Urinary bladder (tissue), 4 donors: Measurements from ENCODE around the gene TMEM52B. TPM values are rescaled to one million over a fixed set of nuclear protein-coding genes. Genes with fewer than 3 reads are reported as not detected.
"Not testable (repeated sequence)": the region's sequence is repeated elsewhere in the genome, so short reads cannot be mapped to it uniquely, and the experiment has no call there.

Experiments
- DNase-seq: peaks from one replicate; pipeline ENCODE4 v3.0.0-alpha.2; 2015; ENCODE audit errors: extremely low spot score
- H3K27ac ChIP-seq: one replicate; pipeline ENCODE4 v1.5.1; 2013; ENCODE audit warnings: low read depth, mild to moderate bottlenecking, moderate library complexity
- H3K36me3 ChIP-seq: one replicate; pipeline ENCODE4 v1.6.1; 2013; ENCODE audit warnings: mild to moderate bottlenecking, moderate library complexity; ENCODE audit not compliant: insufficient read depth
- H3K4me1 ChIP-seq: one replicate; pipeline ENCODE4 v1.6.1; 2013; ENCODE audit warnings: mild to moderate bottlenecking, moderate library complexity; ENCODE audit not compliant: insufficient read depth
- H3K4me3 ChIP-seq: one replicate; pipeline ENCODE4 v1.5.1; 2013; ENCODE audit warnings: low read depth, low read length
- WGBS: extraction: QIAGEN DNeasy Blood & Tissue Kit; methylation state at CpG from one replicate; pipeline ENCODE4 v1.1.7; 2013; 5-methylcytosine and 5-hydroxymethylcytosine counted together
- polyA plus RNA-seq: library from polyadenylated mRNA; stranded (reverse); fragments of 200-250 nt; gene quantifications from one replicate; pipeline ENCODE4 v1.2.3, GENCODE V29; 2013
- total RNA-seq: library from RNA; depleted of rRNA; stranded (reverse); fragments of >200 nt; gene quantifications from one replicate; pipeline ENCODE4 v1.2.3, GENCODE V29; 2014
- donor health status: healthy with polysubstance abuse.
- donor health status: healthy.

The TMEM52B gene
- total and polyA plus RNA-seq, 2 donors: 0.11 TPM

DNA sequence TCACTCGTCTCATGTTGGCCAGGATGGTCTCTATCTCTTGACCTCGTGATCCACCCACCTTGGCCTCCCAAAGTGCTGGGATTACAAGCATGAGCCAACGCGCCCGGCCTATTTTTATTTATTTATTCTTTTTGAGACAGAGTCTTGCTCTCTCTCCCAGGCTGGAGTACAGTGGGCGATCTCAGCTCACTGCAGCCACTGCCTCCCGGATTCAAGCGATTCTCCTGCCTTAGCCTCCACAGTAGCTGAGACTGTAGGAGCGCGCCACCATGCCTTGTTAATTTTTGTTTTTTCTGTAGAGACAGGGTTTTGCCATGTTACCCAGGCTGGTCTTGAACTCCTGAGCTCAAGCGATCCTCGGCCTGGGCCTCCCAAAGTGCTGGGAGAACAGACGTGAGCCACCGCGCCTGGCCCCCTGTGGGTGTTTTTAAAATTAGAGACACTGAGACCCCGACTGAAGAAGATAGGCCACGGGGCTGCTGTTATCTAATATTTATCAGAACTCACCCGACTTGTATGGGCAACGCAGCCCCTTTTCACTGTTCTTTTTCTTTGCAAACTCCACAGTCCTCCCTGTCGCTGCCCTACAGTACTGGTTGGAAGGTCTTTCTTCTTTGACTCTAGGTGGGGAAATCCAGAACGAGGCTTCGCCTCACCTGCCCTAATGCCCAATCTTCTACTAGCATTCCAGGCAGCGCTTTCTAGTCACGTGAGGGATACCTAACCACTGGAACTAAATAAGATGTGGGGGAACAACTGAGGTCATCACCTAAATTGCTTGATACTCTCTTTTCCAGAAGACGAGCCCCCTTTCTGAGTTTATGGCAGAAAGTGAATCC lies 32.5 kb downstream of the TMEM52B start:
- no peak for DNase-seq
- Histone ChIP-seq H3K4me3 (no peak overlapping the region), H3K27ac (no peak overlapping the region), H3K36me3 (no peaks in the 10 kb centered on the region), H3K4me1 (no peaks in the 10 kb centered on the region)
- 91% methylated on average over 25 of the region's 25 CpGs for WGBS

DNA sequence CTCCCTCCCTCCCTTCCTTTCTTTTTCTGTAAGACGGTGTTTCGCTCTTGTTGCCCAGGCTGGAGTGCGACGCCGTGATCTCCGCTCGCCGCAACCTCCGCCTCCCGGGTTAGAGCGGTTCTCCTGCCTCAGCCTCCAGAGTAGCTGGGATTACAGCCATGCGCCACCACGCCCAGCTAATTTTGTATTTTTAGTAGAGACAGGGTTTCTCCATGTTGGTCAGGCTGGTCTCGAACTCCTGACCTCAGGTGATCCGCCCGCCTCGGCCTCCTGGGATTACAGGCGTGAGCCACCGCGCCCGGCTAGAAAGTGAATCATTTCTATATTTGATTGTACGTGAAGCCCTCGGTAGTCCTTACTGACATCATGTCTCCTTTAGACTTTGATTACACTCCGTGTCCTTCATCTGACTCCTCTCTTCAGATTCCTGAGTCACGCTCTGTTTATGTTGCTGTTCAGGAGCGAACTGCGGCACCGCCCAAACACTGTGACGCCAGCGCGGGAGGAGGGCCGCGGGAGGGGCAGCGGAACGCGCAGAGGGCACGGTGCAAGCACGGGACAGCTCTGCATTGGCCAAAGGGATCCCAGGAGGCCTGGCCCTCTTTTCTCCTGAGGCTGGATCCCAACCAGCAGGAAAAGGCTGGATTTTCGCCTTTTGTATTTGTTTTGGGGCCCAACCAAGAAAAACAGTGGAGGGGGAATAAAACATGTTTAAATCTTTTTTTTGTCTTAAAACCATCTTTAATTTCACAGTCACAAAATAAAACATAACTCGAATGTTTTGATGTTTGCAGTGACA lies 33.3 kb downstream of the TMEM52B start:
- WGBS: 30% methylated on average over 40 of the region's 40 CpGs
- Histone ChIP-seq H3K4me1 (no peaks in the 10 kb centered on the region), H3K27ac (peak overlapping the region; percentile 98), H3K4me3 (peak overlapping the region; percentile 55), H3K36me3 (no peaks in the 10 kb centered on the region)
- DNase-seq: peak; percentile 89

- DNase-seq: peak; percentile 69
- H3K27ac ChIP-seq: peak within 1 kb of the TSS; percentile 98
- no peaks in the 10 kb centered on the region for H3K36me3 ChIP-seq
- H3K4me1 ChIP-seq: no peaks in the 10 kb centered on the region
- WGBS: under 1% methylated on average over 35 of the region's 35 CpGs
- peak within 1 kb of the TSS; percentile 55 for H3K4me3 ChIP-seq
Observed at GRCh38 chr12:10212739-10213131, 33.9 kb downstream of the TMEM52B start, which contains the start of gene GABARAPL1. TSS of gene GABARAPL1 (plus strand) at chr12:10212877. CDS start at chr12:10213130, 253 bp downstream.

DNA sequence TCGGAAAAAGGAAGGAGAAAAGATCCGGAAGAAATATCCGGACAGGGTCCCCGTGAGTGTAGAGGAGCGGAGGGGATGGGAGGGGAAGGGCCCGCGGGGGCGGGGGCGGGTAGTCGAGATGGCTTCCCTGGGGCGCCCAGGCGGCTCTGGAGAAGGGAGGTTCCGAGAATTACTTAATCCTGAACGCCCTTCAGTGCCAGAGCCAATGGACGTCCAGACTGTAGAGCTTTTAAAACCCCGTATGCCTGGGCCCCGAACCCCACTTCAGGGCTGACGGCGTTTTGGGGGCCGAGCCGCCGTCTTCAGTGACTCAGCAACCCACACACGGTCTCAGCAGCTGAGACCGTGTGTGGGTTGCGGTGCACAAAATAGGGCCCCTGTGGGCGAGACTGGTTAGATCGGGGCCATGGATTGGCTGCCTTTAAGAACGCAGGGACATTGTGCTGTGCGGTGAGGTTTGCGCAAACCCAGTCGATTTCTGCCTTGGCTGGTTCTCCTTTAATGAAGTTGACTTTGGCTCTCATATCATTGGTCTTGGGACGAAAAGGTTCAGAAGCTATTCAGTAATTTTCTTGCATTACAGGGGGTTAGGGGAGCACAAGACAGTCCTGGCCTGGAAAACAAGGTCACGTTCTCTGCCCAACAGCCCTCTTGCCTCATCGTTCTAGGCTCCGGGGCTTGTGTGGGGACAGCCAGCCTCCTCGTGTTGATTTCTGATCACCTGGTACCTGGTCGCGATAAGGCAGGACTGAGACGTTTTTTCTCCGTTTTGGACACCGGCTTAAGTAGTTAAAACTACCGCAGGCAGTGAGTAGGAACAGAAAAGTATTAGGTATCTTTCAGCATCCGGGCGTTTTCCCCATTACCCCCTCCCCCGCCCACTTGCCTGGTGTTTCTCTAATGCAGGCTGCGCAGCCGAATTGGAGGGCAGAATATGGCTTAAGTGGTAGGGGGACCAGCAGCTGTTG lies 34.6 kb downstream of the TMEM52B start:
- Histone ChIP-seq H3K36me3 (no peaks in the 10 kb centered on the region), H3K27ac (peak overlapping the region; percentile 98), H3K4me3 (peak overlapping the region; percentile 55), H3K4me1 (no peaks in the 10 kb centered on the region)
- peak; percentile 55 for DNase-seq
- WGBS: under 1% methylated on average over 47 of the region's 47 CpGs

DNA sequence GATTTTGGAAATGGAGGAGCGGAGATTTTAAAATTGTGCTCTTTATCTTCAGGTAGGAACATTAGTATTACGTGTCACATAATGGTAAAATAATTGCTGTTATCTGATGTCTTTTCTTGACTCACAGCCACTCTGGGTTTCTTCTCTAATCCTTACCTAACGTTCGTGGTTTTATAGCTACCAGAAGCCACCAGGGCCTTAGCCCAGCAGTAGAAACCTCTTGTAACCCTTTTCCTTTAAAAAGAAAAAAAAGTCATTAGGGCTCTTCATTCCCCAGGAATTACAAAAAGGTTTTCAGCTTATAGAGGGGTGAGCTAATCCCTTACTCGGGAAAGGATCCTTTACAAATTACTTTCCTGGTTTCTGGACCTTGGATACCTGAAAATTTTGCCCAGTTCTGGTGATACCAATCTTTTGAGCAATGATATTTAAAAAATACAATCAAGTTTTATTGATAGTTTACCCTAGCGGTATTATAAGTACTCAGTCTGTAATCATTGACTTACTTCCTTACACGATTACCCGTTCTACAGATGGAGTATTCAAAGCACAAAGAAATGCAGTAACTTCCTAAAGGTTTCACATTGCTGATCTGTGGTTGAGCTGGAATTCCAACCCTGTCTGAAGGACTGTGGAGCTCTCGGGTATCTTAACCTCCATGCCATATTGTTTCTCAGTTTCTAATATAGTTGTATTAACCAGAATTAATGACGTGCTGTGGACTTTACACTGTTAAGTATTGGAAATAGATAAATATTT lies 35.5 kb downstream of the TMEM52B start:
- Histone ChIP-seq H3K27ac (peak overlapping the region; percentile 98), H3K36me3 (no peaks in the 10 kb centered on the region), H3K4me3 (peak overlapping the region; percentile 55), H3K4me1 (no peaks in the 10 kb centered on the region)
- 26% methylated on average over 10 of the region's 10 CpGs for WGBS
- no peak for DNase-seq

DNA sequence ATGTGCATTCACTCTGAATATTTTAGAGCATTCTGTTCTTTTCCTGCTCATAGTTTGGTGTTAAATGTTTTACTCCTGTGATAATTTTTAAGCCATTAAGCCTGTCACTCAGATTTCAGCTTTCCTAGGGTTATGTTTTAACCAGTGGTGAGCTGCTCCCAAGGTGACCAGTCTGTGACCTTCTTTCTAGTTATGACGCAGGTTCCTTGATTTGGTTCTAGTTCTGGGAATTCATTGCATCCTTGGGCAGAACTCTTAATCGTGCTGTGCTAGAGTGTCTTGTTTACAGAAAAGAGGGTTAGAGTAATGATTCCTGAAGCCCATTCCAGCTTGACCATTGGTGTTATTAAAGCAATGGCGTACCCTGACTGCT lies 36.0 kb downstream of the TMEM52B start:
- no peak for DNase-seq
- H3K4me1 ChIP-seq: no peaks in the 10 kb centered on the region
- 73% methylated on average over 3 of the region's 3 CpGs for WGBS
- H3K36me3 ChIP-seq: no peaks in the 10 kb centered on the region
- peak overlapping the region; percentile 98 for H3K27ac ChIP-seq
- peak overlapping the region; percentile 55 for H3K4me3 ChIP-seq

- Histone ChIP-seq H3K4me3 (peak overlapping the region; percentile 22), H3K4me1 (no peaks in the 10 kb centered on the region), H3K36me3 (no peaks in the 10 kb centered on the region), H3K27ac (no peak overlapping the region)
- DNase-seq: no peak
- WGBS: 75% methylated on average over 2 of the region's 2 CpGs
Observed at GRCh38 chr12:10215436-10215835, 36.6 kb downstream of the TMEM52B start.

DNA sequence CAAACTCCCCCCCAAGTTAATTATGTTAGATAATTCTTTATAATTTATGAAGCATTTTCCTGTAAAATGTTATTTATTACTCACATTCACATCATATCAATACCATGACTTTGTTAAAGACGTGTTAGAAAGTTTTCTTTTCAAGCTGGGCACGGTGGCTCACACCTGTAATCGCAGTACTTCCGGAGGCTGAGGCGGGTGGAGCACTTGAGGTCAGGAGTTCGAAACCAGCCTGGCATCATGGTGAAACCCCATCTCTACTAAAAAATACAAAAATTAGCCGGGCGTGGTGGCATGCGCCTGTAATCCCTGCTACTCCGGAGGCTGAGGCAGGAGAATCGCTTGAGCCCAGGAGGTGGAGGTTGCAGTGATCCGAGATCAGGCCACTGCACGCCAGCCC lies 37.1 kb downstream of the TMEM52B start:
- WGBS: 91% methylated on average over 13 of the region's 13 CpGs
- not testable (repeated sequence) for DNase-seq, H3K27ac ChIP-seq, H3K4me1 ChIP-seq, H3K4me3 ChIP-seq, H3K36me3 ChIP-seq

DNA sequence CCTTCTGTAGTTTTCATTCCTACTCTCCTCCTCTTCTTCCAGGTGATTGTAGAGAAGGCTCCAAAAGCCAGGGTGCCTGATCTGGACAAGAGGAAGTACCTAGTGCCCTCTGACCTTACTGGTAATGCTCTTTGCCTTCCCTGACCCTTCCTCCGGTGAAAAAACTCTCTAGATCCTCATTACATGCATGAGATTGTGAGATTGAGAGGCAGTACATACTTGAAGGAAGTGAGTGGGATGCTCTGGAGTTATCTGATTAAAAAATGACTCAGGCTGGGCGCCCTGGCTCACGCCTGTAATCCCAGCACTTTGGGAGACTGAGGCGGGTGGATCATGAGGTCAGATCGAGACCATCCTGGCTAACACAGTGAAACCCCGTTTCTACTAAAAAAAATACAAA lies 39.2 kb downstream of the TMEM52B start:
- 89% methylated on average over 6 of the region's 6 CpGs for WGBS
- no peak overlapping the region for H3K4me3 ChIP-seq
- peaks cover 4% of the 10 kb centered on the region for H3K36me3 ChIP-seq
- DNase-seq: no peak
- H3K27ac ChIP-seq: no peak overlapping the region
- H3K4me1 ChIP-seq: no peaks in the 10 kb centered on the region

DNA sequence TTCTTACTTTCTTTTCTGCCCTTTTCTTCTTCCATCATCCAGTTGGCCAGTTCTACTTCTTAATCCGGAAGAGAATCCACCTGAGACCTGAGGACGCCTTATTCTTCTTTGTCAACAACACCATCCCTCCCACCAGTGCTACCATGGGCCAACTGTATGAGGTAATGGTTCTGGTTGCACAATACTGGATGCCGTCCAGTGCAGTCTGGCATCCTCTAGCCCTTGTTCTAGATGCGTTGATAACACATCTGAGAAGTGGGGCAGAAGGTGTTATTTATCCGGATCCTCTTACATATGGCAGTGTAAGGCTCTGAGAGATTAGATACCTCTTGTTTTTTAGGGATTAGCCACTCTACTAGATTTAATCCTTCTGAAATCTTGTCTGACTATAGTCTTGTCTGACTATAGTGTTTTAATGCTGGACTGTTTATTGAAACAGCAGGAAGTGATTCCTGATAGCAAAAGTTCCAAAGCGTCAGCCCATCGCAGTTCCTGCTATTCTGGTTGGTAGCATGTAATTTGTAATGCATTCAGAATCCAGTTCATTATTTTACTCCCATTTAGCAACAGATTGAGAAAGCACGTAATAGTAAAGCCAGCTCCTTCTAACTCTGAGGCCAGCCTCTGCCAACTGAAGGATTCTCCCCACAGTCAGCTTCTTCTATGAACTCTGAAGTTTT lies 41.7 kb downstream of the TMEM52B start:
- Histone ChIP-seq H3K36me3 (peaks cover 4% of the 10 kb centered on the region), H3K27ac (peak overlapping the region; percentile 46), H3K4me3 (no peak overlapping the region), H3K4me1 (no peaks in the 10 kb centered on the region)
- 41% methylated on average over 8 of the region's 8 CpGs for WGBS
- DNase-seq: no peak

- Histone ChIP-seq H3K36me3 (peaks cover 4% of the 10 kb centered on the region), H3K4me1 (no peaks in the 10 kb centered on the region), H3K4me3 (no peak overlapping the region), H3K27ac (no peak overlapping the region)
- WGBS: 88% methylated on average over 5 of the region's 5 CpGs
- no peak for DNase-seq
Observed at GRCh38 chr12:10221846-10222245, 43.0 kb downstream of the TMEM52B start.

DNA sequence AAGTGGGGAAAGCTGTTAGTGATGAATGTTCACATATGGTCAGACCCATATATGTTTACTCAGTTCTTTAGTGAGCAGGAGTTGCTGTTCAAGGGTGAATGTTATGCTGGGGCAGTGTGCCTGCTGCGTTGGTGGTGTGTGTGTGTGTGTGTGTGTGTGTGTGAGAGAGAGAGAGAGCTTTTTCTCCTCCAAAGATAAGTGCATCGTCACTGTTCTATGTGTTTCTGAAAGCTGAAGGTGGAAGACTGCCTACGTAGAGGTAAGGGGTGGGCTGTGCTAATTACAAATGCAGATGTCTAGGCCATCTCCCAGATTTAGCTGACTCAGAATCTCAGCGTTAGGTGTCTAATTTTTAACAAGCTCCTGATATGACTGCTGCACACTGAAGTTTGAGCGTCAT lies 44.4 kb downstream of the TMEM52B start:
- H3K4me3 ChIP-seq: no peak overlapping the region
- H3K36me3 ChIP-seq: peaks cover 4% of the 10 kb centered on the region
- no peaks in the 10 kb centered on the region for H3K4me1 ChIP-seq
- DNase-seq: no peak
- no peak overlapping the region for H3K27ac ChIP-seq
- WGBS: 83% methylated on average over 5 of the region's 5 CpGs
